ENCODE results near the gene WDCP. TPM values are rescaled to one million over a fixed set of nuclear protein-coding genes. Genes with fewer than 3 reads are reported as not detected.
"Not testable (repeated sequence)": the region's sequence is repeated elsewhere in the genome, so short reads cannot be mapped to it uniquely, and the experiment has no call there.

WDCP gene
- total RNA-seq, 1 donor from 2014 or later: 11.8 TPM

DNA sequence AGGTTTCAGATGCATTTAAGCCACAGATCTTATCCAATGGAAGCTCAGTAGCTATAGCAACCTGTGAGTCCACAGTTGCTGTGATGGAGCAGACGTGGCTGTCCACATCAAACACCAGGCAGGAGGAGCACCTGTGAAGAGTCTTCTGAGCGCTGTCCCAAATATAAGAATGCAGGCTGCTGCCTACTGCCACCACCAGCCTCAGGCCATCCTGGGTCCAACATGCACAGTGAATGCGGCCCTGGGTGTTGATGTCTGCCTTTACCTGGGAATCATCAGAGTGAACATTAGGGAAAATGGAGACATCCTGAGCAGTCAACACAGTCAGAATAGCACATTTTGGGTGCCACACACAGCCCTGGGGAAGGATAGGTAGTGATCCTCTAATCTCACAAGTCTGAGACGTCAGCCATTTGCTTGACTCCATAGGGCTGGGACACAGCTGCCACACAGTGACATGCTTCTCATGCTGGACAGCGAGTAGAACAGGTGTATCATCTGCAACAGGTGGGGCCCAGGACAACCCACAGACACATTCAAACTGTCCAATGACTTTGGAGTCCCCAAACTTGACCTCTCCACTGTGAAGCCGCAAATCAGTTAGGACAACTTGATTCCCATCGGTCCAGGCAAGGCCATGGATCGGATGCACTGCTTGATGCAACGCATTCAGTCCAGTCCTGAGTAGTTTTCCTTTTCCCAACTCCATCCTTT, 8.2 kb downstream of the WDCP start:
- intact Hi-C loops (cut with DNase I): no loop called here
- ATAC-seq (no peak), DNase-seq (ENCODE audit: low spot score) (no peak)

DNA sequence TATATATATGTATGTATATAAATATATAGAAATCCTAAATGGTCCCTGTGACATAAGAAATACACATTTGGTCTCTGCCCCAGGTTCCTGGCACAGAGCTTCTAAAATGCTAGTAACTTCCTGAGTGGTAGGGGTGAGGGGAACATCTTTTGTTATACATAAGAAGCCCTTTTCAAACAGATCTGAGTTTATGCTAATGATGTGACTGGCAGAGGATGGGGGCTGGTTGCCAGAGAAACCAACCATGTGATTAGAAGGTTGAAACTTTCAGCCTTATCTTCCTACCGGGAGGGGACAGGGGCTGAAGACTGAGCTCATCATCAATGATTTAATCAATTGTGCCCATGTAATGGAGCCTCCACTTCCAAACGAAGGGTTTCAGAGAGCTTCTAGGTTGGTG, 21.0 kb downstream of the WDCP start:
- DNase-seq (ENCODE audit: low spot score) (no peak), ATAC-seq (no peak)
- intact Hi-C loops (cut with DNase I): no loop called here

DNA sequence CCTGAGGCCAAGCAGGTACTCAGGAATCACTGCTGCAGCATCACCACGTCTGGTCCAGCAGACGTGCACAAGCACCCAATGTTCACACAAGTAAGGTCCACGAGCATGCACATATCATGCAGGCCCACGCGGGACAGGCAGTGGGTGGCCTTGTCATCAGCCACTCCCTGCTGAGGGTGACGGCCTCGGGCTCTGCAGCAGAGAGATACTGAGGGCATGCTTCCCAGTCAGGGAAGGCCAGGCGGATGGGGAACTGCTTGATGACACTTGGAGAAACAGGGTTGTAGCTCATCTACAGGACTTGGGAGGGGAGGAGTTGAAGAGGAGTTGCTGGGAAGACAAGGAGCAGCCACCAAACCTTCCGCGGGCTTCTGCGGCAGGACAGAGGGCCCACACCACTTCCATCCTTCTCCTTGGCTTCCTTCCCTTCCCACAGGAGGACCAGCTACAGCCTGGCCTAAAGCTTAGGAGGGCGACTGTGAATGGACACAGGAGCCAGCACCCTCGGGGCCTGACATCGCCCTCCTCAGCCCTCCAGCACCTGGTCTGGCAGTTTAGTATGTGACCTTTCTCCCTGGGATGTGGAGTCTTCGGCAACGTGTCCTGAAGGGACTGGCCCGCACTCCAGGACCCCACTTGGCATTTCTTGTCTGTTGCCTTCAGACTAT, 22.1 kb downstream of the WDCP start:
- intact Hi-C loops (cut with DNase I): no loop called here
- no peak for ATAC-seq
- no peak for DNase-seq (ENCODE audit: low spot score)

DNA sequence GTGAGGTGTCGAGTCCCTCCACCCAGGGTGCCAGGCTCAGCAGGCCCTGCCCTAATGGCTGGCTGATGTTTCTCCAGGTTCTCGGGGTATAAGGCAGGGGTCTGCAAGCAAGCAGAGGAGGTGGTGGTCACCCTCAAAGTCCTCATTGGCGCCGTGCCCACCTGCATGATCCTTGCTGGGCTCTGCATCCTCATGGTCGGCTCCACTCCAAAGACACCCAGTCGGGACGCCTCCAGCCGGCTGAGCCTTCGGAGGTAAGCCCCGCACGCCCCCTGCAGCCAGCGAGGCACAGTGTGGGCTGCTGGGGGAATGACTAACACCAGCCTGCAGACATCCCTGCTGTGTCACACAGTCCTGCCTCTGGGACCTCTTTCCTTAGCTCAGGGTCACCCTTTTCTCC, 23.2 kb downstream of the WDCP start:
- DNase-seq (ENCODE audit: low spot score) (no peak), ATAC-seq (peak; percentile 45)
- intact Hi-C loops (cut with DNase I): no loop called here

GRCh38 chr2:24022975-24023575, 24.1 kb downstream of the WDCP start:
- no peak for ATAC-seq
- no peak for DNase-seq (ENCODE audit: low spot score)
- intact Hi-C loops (cut with DNase I): no loop called here

DNA sequence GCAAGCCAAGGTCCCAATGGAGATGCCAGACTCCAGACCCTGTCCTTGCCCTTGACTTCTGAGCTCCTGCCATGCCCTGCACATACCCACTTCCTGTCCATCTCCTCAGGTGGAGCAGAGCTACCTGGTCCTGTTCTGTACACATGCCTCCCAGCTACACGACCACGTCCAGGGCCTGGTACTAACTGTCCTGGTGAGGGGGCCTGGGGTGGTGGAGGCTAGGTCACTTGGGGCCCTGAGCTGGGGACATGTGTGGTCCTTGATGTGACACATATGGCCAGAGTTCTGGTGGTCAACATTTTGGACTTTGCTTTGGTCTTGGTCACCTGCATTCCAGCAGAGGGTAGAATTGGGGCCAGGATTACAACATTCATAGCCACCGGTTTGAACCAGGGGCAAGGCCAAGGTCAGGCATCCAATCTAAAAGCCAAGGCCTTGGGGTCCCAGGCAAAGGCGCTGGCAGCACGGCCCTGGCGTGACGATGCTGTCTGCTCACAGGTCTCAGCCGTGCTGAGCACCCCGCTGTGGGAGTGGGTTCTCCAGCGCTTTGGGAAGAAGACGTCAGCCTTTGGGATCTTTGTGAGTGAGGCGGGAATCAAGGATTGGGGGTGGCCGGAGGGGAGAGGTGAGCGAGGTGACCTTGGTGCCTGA, 24.7 kb downstream of the WDCP start:
- no peak for DNase-seq (ENCODE audit: low spot score)
- ATAC-seq: no peak

GRCh38 chr2:24021122-24021998, 25.8 kb downstream of the WDCP start:
- no peak for DNase-seq (ENCODE audit: low spot score)
- peak; percentile 6 for ATAC-seq
- intact Hi-C loops (cut with DNase I): no loop called here

More for the DNA sequence above, 24.7 kb downstream of the WDCP start:
- intact Hi-C loops (cut with DNase I): no loop called here

GRCh38 chr2:24020244-24020643, 26.9 kb downstream of the WDCP start:
- ATAC-seq: no peak
- intact Hi-C loops (cut with DNase I): no loop called here
- no peak for DNase-seq (ENCODE audit: low spot score)

DNA sequence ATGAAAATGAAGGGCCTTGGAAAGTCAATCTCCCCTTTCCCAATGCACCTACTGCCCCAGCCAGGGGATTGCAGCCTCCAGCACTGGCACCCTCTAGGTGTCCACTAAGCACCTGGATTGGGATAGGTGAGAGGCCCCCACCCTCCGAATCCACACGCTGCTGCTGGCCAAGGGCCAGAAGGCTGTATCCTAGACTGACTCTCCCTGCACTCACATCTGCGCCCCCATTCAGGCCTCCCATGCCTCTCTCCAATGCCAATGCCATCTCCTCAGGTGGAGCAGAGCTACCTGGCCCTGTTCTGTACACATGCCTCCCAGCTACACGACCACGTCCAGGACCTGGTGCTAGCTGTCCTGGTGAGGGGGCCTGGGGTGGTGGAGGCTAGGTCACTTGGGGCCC, 27.5 kb downstream of the WDCP start:
- DNase-seq (ENCODE audit: low spot score) (no peak), ATAC-seq (no peak)
- intact Hi-C loops (cut with DNase I): no loop called here

DNA sequence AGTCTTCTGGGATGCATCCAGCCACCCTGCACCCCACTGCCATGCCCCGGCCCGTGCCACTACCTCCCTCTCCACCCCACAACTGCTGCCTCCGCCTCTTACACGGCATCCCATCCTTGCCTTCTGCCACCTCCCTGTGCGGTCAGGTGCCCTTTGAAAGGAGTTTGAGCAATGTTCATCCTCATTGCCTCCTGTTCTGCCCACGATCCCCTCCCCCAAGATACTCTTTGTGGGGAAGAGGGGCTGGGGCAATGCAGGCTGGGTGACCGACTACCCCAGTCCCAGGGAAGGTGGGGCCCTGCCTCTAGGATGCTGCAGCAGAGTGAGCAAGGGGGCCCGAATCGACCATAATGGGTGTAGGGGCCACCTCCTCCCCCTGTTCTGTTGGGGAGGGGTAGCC, 28.9 kb downstream of the WDCP start:
- ATAC-seq (no peak), DNase-seq (ENCODE audit: low spot score) (no peak)
- intact Hi-C loops (cut with DNase I): no loop called here

DNA sequence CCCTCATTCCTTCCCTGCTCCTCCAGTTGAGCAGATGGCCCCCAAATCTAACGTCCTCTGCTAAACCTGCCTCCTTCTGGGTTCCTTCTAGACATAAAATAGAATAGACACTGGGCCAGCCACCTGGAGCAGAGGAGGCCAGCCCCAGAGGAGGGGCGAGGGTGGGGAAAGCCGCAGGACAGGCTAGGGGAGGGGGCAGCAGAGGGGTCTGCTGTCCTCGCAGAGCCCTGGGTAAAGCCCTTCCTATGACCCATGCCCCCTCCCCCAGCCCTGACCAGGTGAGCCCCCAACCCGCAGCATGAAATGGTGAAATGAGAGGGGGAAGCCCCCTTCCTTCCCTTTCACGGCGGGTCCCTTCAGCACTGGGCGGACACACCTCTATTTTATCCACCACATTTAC, 29.5 kb downstream of the WDCP start:
- DNase-seq (ENCODE audit: low spot score) (no peak), ATAC-seq (no peak)
- intact Hi-C loops (cut with DNase I): no loop called here

DNA sequence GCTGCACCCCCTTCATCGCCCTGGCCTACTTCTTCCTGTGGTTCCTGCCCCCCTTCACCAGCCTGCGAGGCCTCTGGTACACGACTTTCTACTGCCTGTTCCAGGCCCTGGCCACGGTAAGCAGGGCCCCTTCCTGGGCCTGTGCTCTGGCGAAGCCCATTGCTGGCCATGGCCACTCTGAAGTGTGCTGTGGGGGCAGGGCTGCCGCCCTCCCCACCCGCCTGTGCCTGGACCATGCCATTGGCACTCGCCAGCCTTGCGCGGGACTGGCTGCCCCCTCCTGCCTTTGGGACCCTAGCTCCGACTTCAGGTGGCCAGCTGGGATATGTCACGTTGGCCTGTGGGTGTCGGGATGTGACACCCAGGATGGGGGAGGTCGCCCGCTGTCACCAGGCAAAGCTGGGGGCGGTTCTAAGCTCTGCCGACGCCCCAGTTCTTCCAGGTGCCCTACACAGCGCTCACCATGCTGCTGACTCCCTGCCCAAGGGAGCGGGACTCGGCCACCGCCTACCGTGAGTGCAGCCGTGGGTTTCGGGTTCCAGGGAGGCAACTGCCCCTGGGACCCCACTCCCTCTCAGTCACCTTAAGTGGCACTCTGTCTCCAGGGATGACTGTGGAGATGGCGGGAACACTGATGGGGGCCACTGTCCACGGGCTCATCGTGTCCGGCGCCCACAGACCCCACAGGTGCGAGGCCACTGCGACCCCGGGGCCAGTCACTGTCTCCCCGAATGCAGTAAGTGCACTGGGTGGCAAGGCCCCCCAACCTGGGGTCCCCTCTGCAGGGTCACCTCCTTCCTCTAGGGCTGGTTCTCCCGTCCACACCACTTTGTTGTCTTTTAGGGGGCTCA, 30.1 kb downstream of the WDCP start:
- ATAC-seq: no peak
- intact Hi-C loops (cut with DNase I): no loop called here

GRCh38 chr2:24016376-24016761, 30.8 kb downstream of the WDCP start:
- DNase-seq (ENCODE audit: low spot score): no peak
- peak; percentile 9 for ATAC-seq
- intact Hi-C loops (cut with DNase I): no loop called here

More for the DNA sequence above, 30.1 kb downstream of the WDCP start:
- DNase-seq (ENCODE audit: low spot score): no peak

GRCh38 chr2:24015562-24016375, 31.4 kb downstream of the WDCP start:
- ATAC-seq (peak; percentile 31), DNase-seq (ENCODE audit: low spot score) (no peak)
- intact Hi-C loops (cut with DNase I): no loop called here

- intact Hi-C loops (cut with DNase I); DNase-seq (ENCODE audit: low spot score); ATAC-seq: not testable (repeated sequence)
Measured at GRCh38 chr2:24014902-24015301, 32.3 kb downstream of the WDCP start.

- intact Hi-C loops (cut with DNase I): no loop called here
- ATAC-seq (no peak), DNase-seq (ENCODE audit: low spot score) (no peak)
Measured at GRCh38 chr2:24012521-24013188, 34.5 kb downstream of the WDCP start.

Measured in sciatic nerve (tissue), 2 donors.